Testis (tissue), 2 donors: ENCODE data around the gene OTOG.

Experiments
- CTCF ChIP-seq, 3 experiments: fragments of 450-650 bp in 2 of 3; fragments of 200-600 bp in 1 of 3; sonication (generic) in 1 of 3; IDR thresholded peaks; one replicate each; pipeline ENCODE4 v1.5.1; 2016 to 2019; ENCODE audit warnings: antibody characterized with exemption in 3 of 3, mild to moderate bottlenecking in 2 of 3, moderate library complexity in 1 of 3
- POLR2A ChIP-seq: fragments of 450-650 bp; IDR thresholded peaks from one replicate; pipeline ENCODE4 v1.6.1; 2017; ENCODE audit warnings: antibody characterized with exemption, mild to moderate bottlenecking, moderate library complexity

GRCh38 chr11:17683377-17684161 lies 136.5 kb downstream of the OTOG start:
- TF ChIP-seq CTCF (IDR thresholded peaks at IDR 0.05): no peak
- TF ChIP-seq POLR2A: no peak
